K562 (cell line): ENCODE data around the gene FRYL. TPM values are rescaled to one million over a fixed set of nuclear protein-coding genes. Genes with fewer than 3 reads are reported as not detected.
A peak's percentile ranks its signal among the peaks of the same experiment; 100 is the strongest.

ENCODE experiments used
- ATAC-seq: fragments of 200-7000 bp; cut with Tn5 transposase; 3 replicates; pipeline ENCODE4 v1.9.1; 2020; ENCODE audit warnings: moderate library complexity
- BruUV-seq: library from RNA; stranded (reverse); fragments of 400-500 nt; replicated peaks from 2 replicates; lab custom pipeline; 2021; lab: Mats Ljungman, UMichigan
- CTCF ChIA-PET: fragments of 300-600 bp; formaldehyde crosslinking; extraction: SDS; loops from one replicate; lab custom pipeline; 2021; ENCODE audit warnings: low intra/inter-chr PET ratio; lab: Yijun Ruan, JAX
- POLR2A ChIA-PET: fragments of 300-600, 350-650 bp; sonication (Branson Sonifier 250); formaldehyde crosslinking; extraction: SDS; loops from one replicate; lab custom pipeline; 2021; ENCODE audit warnings: antibody characterized with exemption, inconsistent platforms; lab: Yijun Ruan, JAX
- DNase-seq, 4 experiments: peaks; one replicate each; pipeline versions ENCODE4 v3.0.0 to v3.0.0-alpha.2; 2011 to 2018; ENCODE audit warnings: low spot score in 3 of 4, mixed read lengths in 3 of 4; ENCODE audit errors: extremely low read depth in 1 of 4
- FAIRE-seq: peaks from 2 replicates; lab custom pipeline; 2011; peaks lifted over from hg19 to GRCh38; lab: Jason Lieb, UNC
- H2AFZ ChIP-seq: 2 replicates; pipeline ENCODE4 v1.6.0; 2011; ENCODE audit warnings: low read depth, low read length, control low read depth, inconsistent platforms
- H3K27ac ChIP-seq: fragments of 200-600 bp; 3 replicates; pipeline ENCODE4 v1.8.0; 2011; ENCODE audit warnings: low read depth, mild to moderate bottlenecking, control low read depth, inconsistent platforms, low read length, moderate library complexity, mixed read lengths; ENCODE audit errors: extremely low read depth
- H3K27me3 ChIP-seq, 2 experiments: fragments of 300-600 bp in 1 of 2; 2 replicates in 1 of 2; 3 replicates in 1 of 2; pipeline versions ENCODE4 v1.6.0 to v1.8.0; 2011; ENCODE audit warnings: inconsistent platforms in 2 of 2, low read length in 2 of 2, mild to moderate bottlenecking in 1 of 2, mixed read lengths in 1 of 2, moderate library complexity in 1 of 2; ENCODE audit not compliant: control insufficient read depth in 2 of 2, insufficient read depth in 2 of 2
- H3K36me3 ChIP-seq: fragments of 300-600 bp; 3 replicates; pipeline ENCODE4 v1.8.0; 2011; ENCODE audit warnings: mild to moderate bottlenecking, low read length, inconsistent platforms; ENCODE audit not compliant: control insufficient read depth, insufficient read depth
- H3K4me1 ChIP-seq, 2 experiments: fragments of 200-600 bp in 1 of 2; replicated peaks in 1 of 2; 2 replicates in 1 of 2; 3 replicates in 1 of 2; pipeline versions ENCODE4 v1.5.1 to v1.8.0; 2011; ENCODE audit warnings: inconsistent platforms in 2 of 2, low read length in 2 of 2, mild to moderate bottlenecking in 1 of 2, mixed read lengths in 1 of 2, moderate library complexity in 1 of 2; ENCODE audit not compliant: control insufficient read depth in 2 of 2, insufficient read depth in 2 of 2
- H3K4me2 ChIP-seq: 2 replicates; pipeline ENCODE4 v1.6.1; 2011; ENCODE audit warnings: low read length, control low read depth, inconsistent platforms, mixed read lengths; ENCODE audit not compliant: insufficient read depth
- H3K4me3 ChIP-seq: fragments of 200-600 bp; sonication (generic), shearing (Covaris generic); 2 replicates; pipeline ENCODE4 v1.5.1; 2016; ENCODE audit warnings: control low read depth, inconsistent platforms
- H3K79me2 ChIP-seq: fragments of 200-600 bp; 3 replicates; pipeline ENCODE4 v1.8.0; 2011; ENCODE audit warnings: low read length, inconsistent platforms; ENCODE audit not compliant: control insufficient read depth, insufficient read depth
- H3K9ac ChIP-seq, 2 experiments: 2 replicates each; pipeline versions ENCODE4 v1.6.0 to v1.6.1; 2011; ENCODE audit warnings: low read depth in 2 of 2, low read length in 2 of 2, control low read depth in 1 of 2, inconsistent platforms in 1 of 2, mild to moderate bottlenecking in 1 of 2, mixed read lengths in 1 of 2; ENCODE audit not compliant: insufficient read depth in 1 of 2
- H3K9me1 ChIP-seq: one replicate; pipeline ENCODE4 v1.6.0; 2011; ENCODE audit warnings: inconsistent platforms, mild to moderate bottlenecking, low read length, moderate library complexity; ENCODE audit not compliant: control insufficient read depth, insufficient read depth
- H3K9me3 ChIP-seq: replicated peaks from 2 replicates; pipeline ENCODE4 v1.5.1; 2011; ENCODE audit warnings: low read depth, low read length, inconsistent platforms; ENCODE audit not compliant: control insufficient read depth, insufficient read depth
- H4K20me1 ChIP-seq: replicated peaks from 2 replicates; pipeline ENCODE4 v1.6.1; 2011; ENCODE audit warnings: low read length, inconsistent platforms, mixed read lengths; ENCODE audit not compliant: control insufficient read depth, insufficient read depth
- ADNP ChIP-seq: fragments of 200-800 bp; sonication (Bioruptor generic); IDR thresholded peaks from 2 replicates; pipeline ENCODE4 v1.6.1; 2016; ENCODE audit warnings: missing genetic modification characterization, missing compliant biosample characterization
- BCOR ChIP-seq: fragments of 450-650 bp; IDR thresholded peaks from 2 replicates; pipeline ENCODE4 v1.6.1; 2016
- MCM7 ChIP-seq, 2 experiments: fragments of 450-650 bp; IDR thresholded peaks; 2 replicates each; pipeline ENCODE4 v1.6.1; 2016 to 2018
- MYNN ChIP-seq, 2 experiments: sonication (generic); formaldehyde crosslinking in 1 of 2; IDR thresholded peaks; 2 replicates each; pipeline versions ENCODE4 v1.5.0 to v1.6.1; 2016 to 2020; ENCODE audit warnings: antibody characterized with exemption in 1 of 2, missing genetic modification reagents in 1 of 2
- NR3C1 ChIP-seq: sonication (generic); formaldehyde crosslinking; IDR thresholded peaks from 2 replicates; pipeline ENCODE4 v1.8.1; 2022; ENCODE audit warnings: missing genetic modification reagents
- OTX1 ChIP-seq: fragments of 450-650 bp; formaldehyde crosslinking; IDR thresholded peaks from 2 replicates; pipeline ENCODE4 v1.4.0; 2022; ENCODE audit warnings: mild to moderate bottlenecking
- RBM25 ChIP-seq: fragments of 200-400 bp; formaldehyde crosslinking; IDR thresholded peaks from 2 replicates; pipeline ENCODE4 v1.6.1; 2018; ENCODE audit warnings: low read length, low read depth, moderate library complexity; ENCODE audit not compliant: severe bottlenecking
- STAT5B ChIP-seq: fragments of 250-450 bp; sonication (Bioruptor Pico); IDR thresholded peaks from 2 replicates; pipeline ENCODE4 v1.8.0; 2021; ENCODE audit warnings: mild to moderate bottlenecking, inconsistent platforms
- ZNF146 ChIP-seq: IDR thresholded peaks from one replicate; pipeline ENCODE4 v1.6.1; 2018; ENCODE audit warnings: missing compliant biosample characterization; ENCODE audit not compliant: unreplicated experiment
- ZNF766 ChIP-seq: fragments of 200-800 bp; sonication (Bioruptor generic); conservative IDR thresholded peaks from 2 replicates; pipeline ENCODE4 v1.6.1; 2016; ENCODE audit warnings: missing genetic modification characterization, missing compliant biosample characterization
- WGBS: fragments of 100-300 bp; shearing (Covaris generic); methylation state at CpG from one replicate; pipeline ENCODE4 v1.1.6; 2016; ENCODE audit warnings: low coverage, mixed read lengths; ENCODE audit not compliant: insufficient coverage; ENCODE audit errors: missing lambda C conversion rate; 5-methylcytosine and 5-hydroxymethylcytosine counted together
- in situ Hi-C: fragments of 300-500 bp; cut with MboI; formaldehyde crosslinking; loops from 4 replicates; pipeline ENCODE4 v1.15.0; 2018; ENCODE audit warnings: inconsistent platforms, mixed read lengths
- intact Hi-C: fragments of 100-400 bp; cut with micrococcal nuclease; formaldehyde crosslinking; loops from 2 replicates; pipeline ENCODE4 v1.14.2; 2022
- polyA plus RNA-seq, 8 experiments: library from polyadenylated mRNA; depleted of rRNA in 4 of 8; stranded (reverse) in 5 of 8; unstranded in 3 of 8; fragments of >200 nt; fragmentation: Nextera tagmentation in 2 of 8; fragmentation: Illumina TruSeq in 1 of 8; extraction: Ambion mirVana in 2 of 8; extraction: Trizol in 1 of 8; gene quantifications; 2 replicates each; pipeline versions ENCODE4 v1.2.1 to v1.2.3, GENCODE V29; 2011 to 2014; ENCODE audit warnings: inconsistent platforms in 1 of 8, missing spikeins in 1 of 8
- total RNA-seq, 7 experiments: library from RNA; depleted of rRNA in 6 of 7; stranded (reverse); fragments of >200 nt in 6 of 7; fragmentation: Illumina TruSeq in 2 of 7; extraction: Trizol in 2 of 7; gene quantifications; 2 replicates each; pipeline versions ENCODE4 v1.2.1 to v1.2.3, GENCODE V29; 2011 to 2021; ENCODE audit warnings: low replicate concordance in 1 of 7

The FRYL gene
- total and polyA plus RNA-seq, 9 of the 15 experiments (the other 6 are each of a cell fraction or from before 2014, with no cell fraction given): 7.2 to 34.9 (median 15.9) TPM

DNA sequence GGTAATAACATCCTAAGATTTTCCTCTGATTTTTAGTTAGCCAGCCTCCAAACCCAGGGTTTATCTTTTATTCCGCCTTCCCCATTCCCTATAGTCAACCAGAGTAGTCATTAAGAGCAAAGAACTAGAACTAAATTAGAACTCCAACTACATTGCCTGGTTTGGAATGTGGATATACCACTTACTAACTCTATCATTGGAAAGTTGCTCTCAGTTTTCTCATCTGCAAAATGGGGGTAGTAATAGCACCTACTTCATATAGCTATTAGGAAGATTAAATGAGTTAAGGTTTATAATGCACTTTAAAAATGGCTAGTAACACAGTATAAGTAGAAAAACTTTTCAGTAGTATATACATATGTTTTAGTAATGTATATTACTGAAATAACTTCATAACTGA, 226.4 kb downstream of the FRYL start:
- intact Hi-C loops: no loop called here
- H3K79me2 ChIP-seq: no peaks in the 10 kb centered on the region
- no peak overlapping the region for H3K9ac ChIP-seq
- H3K4me3 ChIP-seq: no peak overlapping the region
- POLR2A ChIA-PET: interaction anchor here (0.5 kb wide), 1 partner anchor 181 kb away, joined by 3 read pairs; no protein-coding TSS in a partner anchor
- FAIRE-seq (no peak), ATAC-seq (no peak), DNase-seq (no peak)
- H3K27ac ChIP-seq: no peak overlapping the region
- no peaks in the 10 kb centered on the region for H3K9me3 ChIP-seq
- H2AFZ ChIP-seq: no peak overlapping the region
- CTCF ChIA-PET: no interaction called here
- no peak overlapping the region for H3K4me2 ChIP-seq
- WGBS: 94% methylated on average over 1 of the region's 1 CpG
- no TSS peak for BruUV-seq
- H3K27me3 ChIP-seq: no peaks in the 10 kb centered on the region
- in situ Hi-C loops: no loop called here
- no peaks in the 10 kb centered on the region for H3K4me1 ChIP-seq
- peaks cover 44% of the 10 kb centered on the region for H3K36me3 ChIP-seq
- no peaks in the 10 kb centered on the region for H3K9me1 ChIP-seq
- no peak for TF ChIP-seq OTX1 (CRISPR knock-in tag)
- TF ChIP-seq STAT5B (CRISPR knock-in tag): no peak
- no peak for TF ChIP-seq NR3C1 (CRISPR knock-in tag)
- TF ChIP-seq RBM25: peak; percentile 94
- TF ChIP-seq ADNP: 0 out of 2 replicates have a peak, but pooled peaks have one; percentile 35
- no peak for TF ChIP-seq MYNN (IDR thresholded peaks at IDR 0.05)
- TF ChIP-seq MYNN (CRISPR knock-in tag; IDR thresholded peaks at IDR 0.05): no peak
- TF ChIP-seq MCM7 (IDR thresholded peaks at IDR 0.05): no peak
- no peak for TF ChIP-seq ZNF146 (CRISPR knock-in tag)
- TF ChIP-seq ZNF766 (CRISPR knock-in tag): no peak
- peak; percentile 32; the same call in 1 of the 2 replicates for TF ChIP-seq BCOR
- no peaks in the 10 kb centered on the region for H4K20me1 ChIP-seq
